PC-3 (cell line): Measurements from ENCODE around the gene TBX3. TPM values are rescaled to one million over a fixed set of nuclear protein-coding genes. Genes with fewer than 3 reads are reported as not detected.

ENCODE experiments used
- ATAC-seq: fragments of 200-7000 bp; cut with Tn5 transposase; 2 replicates; pipeline ENCODE4 v1.9.1; 2020; ENCODE audit warnings: mild to moderate bottlenecking, moderate library complexity
- BruUV-seq: library from RNA; stranded (reverse); fragments of 400-500 nt; replicated peaks from 2 replicates; lab custom pipeline; 2021; lab: Mats Ljungman, UMichigan
- CTCF ChIA-PET: fragments of 300-600 bp; sonication (Branson Sonifier 250); formaldehyde crosslinking; loops from one replicate; lab custom pipeline; 2022; ENCODE audit warnings: antibody characterized with exemption; lab: Charles Lee
- POLR2A ChIA-PET: fragments of 300-600 bp; sonication (Branson Sonifier 250); formaldehyde crosslinking; loops from one replicate; lab custom pipeline; 2022; ENCODE audit warnings: antibody characterized with exemption; ENCODE audit not compliant: unreplicated experiment; lab: Charles Lee
- DNase-seq: peaks from one replicate; pipeline ENCODE4 v3.0.0-alpha.2; 2015
- H2AFZ ChIP-seq: fragments of 300-600 bp; sonication (generic); 2 replicates; pipeline ENCODE4 v1.6.0; 2016; ENCODE audit warnings: antibody characterized with exemption, low read length
- H3F3A ChIP-seq: fragments of 300-600 bp; sonication (generic); one replicate; pipeline ENCODE4 v1.6.0; 2017; ENCODE audit warnings: antibody characterized with exemption, low read length, control low read depth, mild to moderate bottlenecking; ENCODE audit not compliant: unreplicated experiment
- H3K27ac ChIP-seq: fragments of 300-600 bp; sonication (generic); 2 replicates; pipeline ENCODE4 v1.5.1; 2016; ENCODE audit warnings: mild to moderate bottlenecking, low read length
- H3K27me3 ChIP-seq: fragments of 300-600 bp; sonication (generic); 2 replicates; pipeline ENCODE4 v1.6.1; 2016; ENCODE audit warnings: low read length, mixed read lengths
- H3K36me3 ChIP-seq: fragments of 300-600 bp; sonication (generic); 2 replicates; pipeline ENCODE4 v1.6.1; 2016; ENCODE audit warnings: low read depth, mixed run types, low read length, mixed read lengths
- H3K4me1 ChIP-seq: fragments of 300-600 bp; sonication (generic); 2 replicates; pipeline ENCODE4 v1.5.1; 2016; ENCODE audit warnings: low read length; ENCODE audit not compliant: insufficient read depth
- H3K4me2 ChIP-seq: fragments of 300-600 bp; sonication (generic); 2 replicates; pipeline ENCODE4 v1.6.0; 2016; ENCODE audit warnings: low read length
- H3K4me3 ChIP-seq: fragments of 300-600 bp; sonication (generic); 2 replicates; pipeline ENCODE4 v1.5.1; 2016; ENCODE audit warnings: mild to moderate bottlenecking, low read length, mixed read lengths
- H3K79me2 ChIP-seq: fragments of 300-600 bp; sonication (generic); 2 replicates; pipeline ENCODE4 v1.6.1; 2017; ENCODE audit warnings: low read length, mixed read lengths
- H3K9ac ChIP-seq: fragments of 300-600 bp; sonication (generic); 2 replicates; pipeline ENCODE4 v1.6.0; 2016; ENCODE audit warnings: mild to moderate bottlenecking, low read length
- H3K9me2 ChIP-seq: fragments of 300-600 bp; sonication (generic); replicated peaks from 2 replicates; pipeline ENCODE4 v1.6.1; 2016; ENCODE audit warnings: mixed run types, low read length, mixed read lengths
- H3K9me3 ChIP-seq: fragments of 300-600 bp; sonication (generic); 2 replicates; pipeline ENCODE4 v1.6.1; 2016; ENCODE audit warnings: low read length, mixed read lengths
- H4K20me1 ChIP-seq: fragments of 300-600 bp; sonication (generic); 2 replicates; pipeline ENCODE4 v1.6.1; 2016; ENCODE audit warnings: low read length, mixed read lengths
- CTCF ChIP-seq: fragments of 300-600 bp; sonication (generic); conservative IDR thresholded peaks from 2 replicates; pipeline ENCODE4 v1.5.1; 2017; ENCODE audit warnings: antibody characterized with exemption, low read depth, mild to moderate bottlenecking, low read length
- EZH2 ChIP-seq: fragments of 300-600 bp; sonication (generic); IDR thresholded peaks from one replicate; pipeline ENCODE4 v1.6.1; 2017; ENCODE audit warnings: antibody characterized with exemption, mild to moderate bottlenecking, low read length; ENCODE audit not compliant: unreplicated experiment
- EZH2phosphoT487 ChIP-seq: fragments of 300-600 bp; sonication (generic); IDR thresholded peaks from 2 replicates; pipeline ENCODE4 v1.6.1; 2018; ENCODE audit warnings: mild to moderate bottlenecking, antibody characterized with exemption, low read length, borderline replicate concordance
- intact Hi-C: fragments of 100-400 bp; cut with micrococcal nuclease; formaldehyde crosslinking; loops from 2 replicates; pipeline ENCODE4 v1.9.0; 2023
- total RNA-seq: library from RNA; depleted of rRNA; stranded (reverse); fragments of >200 nt; gene quantifications from 2 replicates; pipeline ENCODE4 v1.2.3, GENCODE V29; 2014

Gene TBX3
- total RNA-seq, 1 experiment from 2014 or later = 89.4 TPM

GRCh38 chr12:114662512-114663177, 21.3 kb downstream of the TBX3 start:
- TF ChIP-seq CTCF (peak; percentile 96), EZH2phosphoT487 (no peak)
- Histone ChIP-seq H3F3A (no peaks in the 10 kb centered on the region), H3K9me2 (no peaks in the 10 kb centered on the region), H2AFZ (no peak overlapping the region), H3K4me1 (peaks cover 47% of the 10 kb centered on the region), H3K9me3 (no peaks in the 10 kb centered on the region), H4K20me1 (no peaks in the 10 kb centered on the region), H3K27me3 (no peaks in the 10 kb centered on the region), H3K27ac (peak overlapping the region; percentile 75), H3K4me3 (no peak overlapping the region), H3K4me2 (peak overlapping the region; percentile 63), H3K36me3 (no peaks in the 10 kb centered on the region), H3K9ac (peak overlapping the region; percentile 25), H3K79me2 (0 out of 2 replicates have a peak, but pooled peaks cover 4% of the 10 kb centered on the region)
- ATAC-seq (peak; percentile 44), DNase-seq (peak; percentile 98)
- BruUV-seq = no TSS peak
- ChIA-PET CTCF (interaction anchor here (0.5 to 1.0 kb wide), 8 partner anchors 38 to 1465 kb away, joined by 3 to 8 read pairs (median 4); no protein-coding TSS in a partner anchor), POLR2A (interaction anchor here (0.6 kb wide), 1 partner anchor 1613 kb away, joined by 6 read pairs; no protein-coding TSS in a partner anchor)
- intact Hi-C loops = loop anchor here (1.0 to 10.0 kb wide), 6 partner anchors 37 to 1828 kb away; no protein-coding TSS in a partner anchor

DNA sequence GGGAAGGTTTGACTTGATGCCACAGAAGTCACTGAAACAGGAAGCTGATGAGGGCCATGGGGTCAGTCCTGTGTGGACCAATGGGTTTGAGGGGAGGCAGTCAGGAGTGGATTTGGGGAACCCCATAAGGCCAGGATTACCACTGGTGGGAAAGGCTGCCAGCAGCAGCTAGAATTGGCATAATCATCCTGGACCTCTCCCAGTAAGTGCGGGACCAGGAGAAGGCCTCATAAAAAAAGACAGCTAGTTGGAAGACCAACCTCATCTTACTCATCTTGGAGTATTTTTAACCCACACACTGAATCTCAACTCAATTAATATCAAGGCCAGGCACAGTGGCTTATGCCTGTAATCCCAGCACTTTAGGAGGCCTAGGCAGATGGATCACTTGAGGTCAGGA, 22.7 kb downstream of the TBX3 start:
- Histone ChIP-seq H3F3A (no peaks in the 10 kb centered on the region), H3K4me3 (no peak overlapping the region), H3K4me2 (no peak overlapping the region), H3K36me3 (no peaks in the 10 kb centered on the region), H3K4me1 (peaks cover 38% of the 10 kb centered on the region), H3K27me3 (no peaks in the 10 kb centered on the region), H3K79me2 (no peaks in the 10 kb centered on the region), H3K9me3 (no peaks in the 10 kb centered on the region), H2AFZ (no peak overlapping the region), H4K20me1 (no peaks in the 10 kb centered on the region), H3K9ac (no peak overlapping the region), H3K27ac (no peak overlapping the region), H3K9me2 (no peaks in the 10 kb centered on the region)
- no peak for DNase-seq
- ATAC-seq = no peak
- intact Hi-C loops = loop anchor here (10.0 kb wide), 1 partner anchor 1826 kb away; no protein-coding TSS in a partner anchor
- ChIA-PET CTCF (no interaction called here), POLR2A (no interaction called here)
- BruUV-seq = no TSS peak
- TF ChIP-seq EZH2 = no peak
- no peak for TF ChIP-seq EZH2phosphoT487
- no peak for TF ChIP-seq CTCF

- no peaks in the 10 kb centered on the region for H3K9me3 ChIP-seq
- intact Hi-C loops = no loop called here
- DNase-seq = no peak
- H3K27ac ChIP-seq = no peak overlapping the region
- H3K4me2 ChIP-seq = no peak overlapping the region
- no peak for ATAC-seq
- no peaks in the 10 kb centered on the region for H3K79me2 ChIP-seq
- H3K4me3 ChIP-seq = no peak overlapping the region
- no peak overlapping the region for H3K9ac ChIP-seq
- H3K27me3 ChIP-seq = no peaks in the 10 kb centered on the region
- H2AFZ ChIP-seq = no peak overlapping the region
- no TSS peak for BruUV-seq
- no peaks in the 10 kb centered on the region for H3F3A ChIP-seq
- H3K36me3 ChIP-seq = no peaks in the 10 kb centered on the region
- H3K4me1 ChIP-seq = peaks cover 24% of the 10 kb centered on the region
- CTCF ChIA-PET = interaction anchor here (0.7 kb wide), 1 partner anchor 1314 kb away, joined by 3 read pairs; no protein-coding TSS in a partner anchor
- no peak for TF ChIP-seq EZH2
- TF ChIP-seq EZH2phosphoT487 = no peak
- no peak for TF ChIP-seq CTCF
- H4K20me1 ChIP-seq = no peaks in the 10 kb centered on the region
- POLR2A ChIA-PET = no interaction called here
- H3K9me2 ChIP-seq = no peaks in the 10 kb centered on the region
Observed at GRCh38 chr12:114659084-114659483, 24.9 kb downstream of the TBX3 start.
